ENCODE measurements around the gene MIGA2.

DNA sequence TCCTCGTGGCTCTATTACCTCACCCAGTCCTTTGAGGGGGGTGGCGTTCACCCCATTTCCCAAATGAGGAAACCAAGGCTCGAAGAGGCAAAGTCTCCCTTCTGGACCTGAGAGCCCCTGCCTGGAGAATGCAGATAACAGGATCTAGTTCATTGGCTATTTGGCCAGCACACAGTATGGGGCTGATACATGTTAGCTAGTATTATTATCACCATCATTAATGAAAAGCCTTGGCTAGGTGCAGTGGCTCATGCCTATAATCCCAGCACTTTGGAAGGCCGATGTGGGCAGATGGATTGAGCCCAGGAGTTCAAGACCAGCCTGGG, 12.6 kb upstream of the MIGA2 start:
- TF ChIP-seq, protein P1, sequence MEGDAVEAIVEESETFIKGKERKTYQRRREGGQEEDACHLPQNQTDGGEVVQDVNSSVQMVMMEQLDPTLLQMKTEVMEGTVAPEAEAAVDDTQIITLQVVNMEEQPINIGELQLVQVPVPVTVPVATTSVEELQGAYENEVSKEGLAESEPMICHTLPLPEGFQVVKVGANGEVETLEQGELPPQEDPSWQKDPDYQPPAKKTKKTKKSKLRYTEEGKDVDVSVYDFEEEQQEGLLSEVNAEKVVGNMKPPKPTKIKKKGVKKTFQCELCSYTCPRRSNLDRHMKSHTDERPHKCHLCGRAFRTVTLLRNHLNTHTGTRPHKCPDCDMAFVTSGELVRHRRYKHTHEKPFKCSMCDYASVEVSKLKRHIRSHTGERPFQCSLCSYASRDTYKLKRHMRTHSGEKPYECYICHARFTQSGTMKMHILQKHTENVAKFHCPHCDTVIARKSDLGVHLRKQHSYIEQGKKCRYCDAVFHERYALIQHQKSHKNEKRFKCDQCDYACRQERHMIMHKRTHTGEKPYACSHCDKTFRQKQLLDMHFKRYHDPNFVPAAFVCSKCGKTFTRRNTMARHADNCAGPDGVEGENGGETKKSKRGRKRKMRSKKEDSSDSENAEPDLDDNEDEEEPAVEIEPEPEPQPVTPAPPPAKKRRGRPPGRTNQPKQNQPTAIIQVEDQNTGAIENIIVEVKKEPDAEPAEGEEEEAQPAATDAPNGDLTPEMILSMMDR (IDR thresholded peaks at IDR 0.05; ENCODE audit: insufficient read depth, low read length) = no peak
- TF ChIP-seq, protein P2, sequence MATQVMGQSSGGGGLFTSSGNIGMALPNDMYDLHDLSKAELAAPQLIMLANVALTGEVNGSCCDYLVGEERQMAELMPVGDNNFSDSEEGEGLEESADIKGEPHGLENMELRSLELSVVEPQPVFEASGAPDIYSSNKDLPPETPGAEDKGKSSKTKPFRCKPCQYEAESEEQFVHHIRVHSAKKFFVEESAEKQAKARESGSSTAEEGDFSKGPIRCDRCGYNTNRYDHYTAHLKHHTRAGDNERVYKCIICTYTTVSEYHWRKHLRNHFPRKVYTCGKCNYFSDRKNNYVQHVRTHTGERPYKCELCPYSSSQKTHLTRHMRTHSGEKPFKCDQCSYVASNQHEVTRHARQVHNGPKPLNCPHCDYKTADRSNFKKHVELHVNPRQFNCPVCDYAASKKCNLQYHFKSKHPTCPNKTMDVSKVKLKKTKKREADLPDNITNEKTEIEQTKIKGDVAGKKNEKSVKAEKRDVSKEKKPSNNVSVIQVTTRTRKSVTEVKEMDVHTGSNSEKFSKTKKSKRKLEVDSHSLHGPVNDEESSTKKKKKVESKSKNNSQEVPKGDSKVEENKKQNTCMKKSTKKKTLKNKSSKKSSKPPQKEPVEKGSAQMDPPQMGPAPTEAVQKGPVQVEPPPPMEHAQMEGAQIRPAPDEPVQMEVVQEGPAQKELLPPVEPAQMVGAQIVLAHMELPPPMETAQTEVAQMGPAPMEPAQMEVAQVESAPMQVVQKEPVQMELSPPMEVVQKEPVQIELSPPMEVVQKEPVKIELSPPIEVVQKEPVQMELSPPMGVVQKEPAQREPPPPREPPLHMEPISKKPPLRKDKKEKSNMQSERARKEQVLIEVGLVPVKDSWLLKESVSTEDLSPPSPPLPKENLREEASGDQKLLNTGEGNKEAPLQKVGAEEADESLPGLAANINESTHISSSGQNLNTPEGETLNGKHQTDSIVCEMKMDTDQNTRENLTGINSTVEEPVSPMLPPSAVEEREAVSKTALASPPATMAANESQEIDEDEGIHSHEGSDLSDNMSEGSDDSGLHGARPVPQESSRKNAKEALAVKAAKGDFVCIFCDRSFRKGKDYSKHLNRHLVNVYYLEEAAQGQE (IDR thresholded peaks at IDR 0.05; ENCODE audit: insufficient replicate concordance, low read depth) = no peak
- no peak for TF ChIP-seq POLR2AphosphoS5 (IDR thresholded peaks at IDR 0.05; ENCODE audit: low read depth)

Measured in HL-60 (cell line).